ENCODE data around the gene RBMS2. TPM values are rescaled to one million over a fixed set of nuclear protein-coding genes. Genes with fewer than 3 reads are reported as not detected.

Gene RBMS2
- total and polyA plus RNA-seq, 9 donors = 14.4 to 56.9 (median 36.6) TPM

DNA sequence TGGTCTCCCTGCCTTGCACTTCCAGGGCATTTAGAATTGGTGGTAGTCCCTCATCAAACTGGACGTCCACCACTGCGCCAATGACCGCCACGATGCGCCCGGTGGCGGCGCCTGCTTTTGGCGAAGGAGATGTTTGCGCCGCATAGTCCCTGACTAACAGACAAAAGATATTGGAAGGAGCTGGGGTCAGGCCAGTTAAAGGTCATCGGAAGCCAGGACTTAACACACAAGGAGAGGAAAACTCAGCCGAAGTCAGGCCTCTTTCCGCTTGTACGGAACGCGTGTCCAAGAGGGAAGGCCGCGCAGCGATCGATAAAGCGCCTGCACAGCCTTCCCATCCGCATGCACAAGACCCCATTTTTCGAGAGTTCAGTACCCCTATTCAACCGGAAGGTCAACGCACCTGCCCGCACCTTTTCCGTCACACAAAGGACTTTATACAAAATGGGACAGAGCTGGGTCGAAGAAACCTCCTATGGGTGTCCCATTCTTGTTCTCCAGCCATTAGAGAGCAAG is 123.6 kb downstream of the RBMS2 start:
- H3K27me3 ChIP-seq = no peaks in the 10 kb centered on the region
- H3K9me3 ChIP-seq = no peaks in the 10 kb centered on the region
- H3K4me1 ChIP-seq (ENCODE audit: insufficient read depth) = peaks cover 4% of the 10 kb centered on the region
- peak overlapping the region; percentile 19 to 86 for H3K27ac ChIP-seq
- peak overlapping the region; percentile 97 for H3K4me3 ChIP-seq
- 0 to 1% (median 0%) methylated on average over 29 of the region's 29 CpGs for WGBS, 3 donors
- peak in 2 of 5 donors; percentile 47 to 54 for DNase-seq
- H3K36me3 ChIP-seq = no peaks in the 10 kb centered on the region
- intact Hi-C loops (cut with DNase I) = loop anchor here in 1 of 4 donors (2.0 kb wide), 1 partner anchor 80 kb away; the partner anchor contains the start of gene NACA
- TF ChIP-seq, protein P1, sequence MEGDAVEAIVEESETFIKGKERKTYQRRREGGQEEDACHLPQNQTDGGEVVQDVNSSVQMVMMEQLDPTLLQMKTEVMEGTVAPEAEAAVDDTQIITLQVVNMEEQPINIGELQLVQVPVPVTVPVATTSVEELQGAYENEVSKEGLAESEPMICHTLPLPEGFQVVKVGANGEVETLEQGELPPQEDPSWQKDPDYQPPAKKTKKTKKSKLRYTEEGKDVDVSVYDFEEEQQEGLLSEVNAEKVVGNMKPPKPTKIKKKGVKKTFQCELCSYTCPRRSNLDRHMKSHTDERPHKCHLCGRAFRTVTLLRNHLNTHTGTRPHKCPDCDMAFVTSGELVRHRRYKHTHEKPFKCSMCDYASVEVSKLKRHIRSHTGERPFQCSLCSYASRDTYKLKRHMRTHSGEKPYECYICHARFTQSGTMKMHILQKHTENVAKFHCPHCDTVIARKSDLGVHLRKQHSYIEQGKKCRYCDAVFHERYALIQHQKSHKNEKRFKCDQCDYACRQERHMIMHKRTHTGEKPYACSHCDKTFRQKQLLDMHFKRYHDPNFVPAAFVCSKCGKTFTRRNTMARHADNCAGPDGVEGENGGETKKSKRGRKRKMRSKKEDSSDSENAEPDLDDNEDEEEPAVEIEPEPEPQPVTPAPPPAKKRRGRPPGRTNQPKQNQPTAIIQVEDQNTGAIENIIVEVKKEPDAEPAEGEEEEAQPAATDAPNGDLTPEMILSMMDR (IDR thresholded peaks at IDR 0.05) = no peak
- TF ChIP-seq EP300 (IDR thresholded peaks at IDR 0.05) (no peak), POLR2A (IDR thresholded peaks at IDR 0.05) (no peak)

Small RNA genes within 50 kb of the gene (small RNA-seq; reads per million reads assigned to genes)
- gene RNU6-343P (not detected), gene SNORD59A (20,179 reads per million, percentile 100 among the genes with 10 or more reads in this experiment)

Other genes starting within 250 kb of the RBMS2 start
- 100 to 1,000 TPM in 5 of 7 donors, 10 to 100 TPM in 2; 49.6 to 155 (median 137) TPM for gene CS, start 221.5 kb upstream of the RBMS2 start, total RNA-seq
- gene CS, start 221.5 kb upstream of the RBMS2 start, polyA plus RNA-seq = 100 to 1,000 TPM in 1 of 2 donors, 10 to 100 TPM in 1; 48.9 to 237 TPM
- gene CNPY2, start 205.8 kb upstream of the RBMS2 start, total RNA-seq = 100 to 1,000 TPM in 2 of 7 donors, 10 to 100 TPM in 5; 58.9 to 112 (median 84.9) TPM
- gene CNPY2, start 205.8 kb upstream of the RBMS2 start, polyA plus RNA-seq = 100 to 1,000 TPM; 107 to 134 TPM
- gene PAN2, start 187.8 kb upstream of the RBMS2 start, total RNA-seq = 100 to 1,000 TPM in 1 of 7 donors, 10 to 100 TPM in 6; 41.0 to 103 (median 74.5) TPM
- gene PAN2, start 187.8 kb upstream of the RBMS2 start, polyA plus RNA-seq = 10 to 100 TPM; 44.2 to 67.2 TPM
- under 1 TPM in 2 of 7 donors, not detected in 5; 0.23 to 0.35 TPM for gene IL23A, start 182.9 kb upstream of the RBMS2 start, total RNA-seq
- under 1 TPM in 1 of 2 donors, not detected in 1; 0.16 TPM for gene IL23A, start 182.9 kb upstream of the RBMS2 start, polyA plus RNA-seq
- 100 to 1,000 TPM in 3 of 7 donors, 10 to 100 TPM in 4; 81.5 to 161 (median 90.2) TPM for gene STAT2, start 161.7 kb upstream of the RBMS2 start, total RNA-seq
- 100 to 1,000 TPM in 1 of 2 donors, 10 to 100 TPM in 1; 56.1 to 122 TPM for gene STAT2, start 161.7 kb upstream of the RBMS2 start, polyA plus RNA-seq
- gene APOF, start 159.0 kb upstream of the RBMS2 start, total RNA-seq = not detected
- not detected for gene APOF, start 159.0 kb upstream of the RBMS2 start, polyA plus RNA-seq
- gene TIMELESS, start 72.4 kb upstream of the RBMS2 start, total RNA-seq = 1 to 10 TPM; 2.1 to 4.5 (median 3.2) TPM
- 1 to 10 TPM; 2.9 to 6.4 TPM for gene TIMELESS, start 72.4 kb upstream of the RBMS2 start, polyA plus RNA-seq
- gene MIP, start 67.2 kb upstream of the RBMS2 start, total RNA-seq = under 1 TPM in 1 of 7 donors, not detected in 6; 0.23 TPM
- not detected for gene MIP, start 67.2 kb upstream of the RBMS2 start, polyA plus RNA-seq
- gene SPRYD4, start 53.2 kb upstream of the RBMS2 start, total RNA-seq = 1 to 10 TPM; 1.4 to 4.1 (median 3.2) TPM
- gene SPRYD4, start 53.2 kb upstream of the RBMS2 start, polyA plus RNA-seq = 1 to 10 TPM; 2.0 to 2.7 TPM
- gene GLS2, start 33.7 kb upstream of the RBMS2 start, total RNA-seq = 1 to 10 TPM; 1.2 to 4.4 (median 2.6) TPM
- gene GLS2, start 33.7 kb upstream of the RBMS2 start, polyA plus RNA-seq = under 1 TPM; 0.87 to 0.92 TPM
- 100 to 1,000 TPM in 2 of 7 donors, 10 to 100 TPM in 5; 49.4 to 105 (median 77.5) TPM for gene BAZ2A, start 108.5 kb downstream of the RBMS2 start, total RNA-seq
- gene BAZ2A, start 108.5 kb downstream of the RBMS2 start, polyA plus RNA-seq = 10 to 100 TPM; 38.3 to 93.6 TPM
- gene ATP5F1B, start 124.2 kb downstream of the RBMS2 start, total RNA-seq = 100 to 1,000 TPM; 201 to 334 (median 273) TPM
- gene ATP5F1B, start 124.2 kb downstream of the RBMS2 start, polyA plus RNA-seq = 100 to 1,000 TPM; 237 to 809 TPM
- gene PTGES3, start 166.5 kb downstream of the RBMS2 start, total RNA-seq = 100 to 1,000 TPM; 109 to 328 (median 212) TPM
- 100 to 1,000 TPM; 215 to 299 TPM for gene PTGES3, start 166.5 kb downstream of the RBMS2 start, polyA plus RNA-seq
- gene NACA, start 203.5 kb downstream of the RBMS2 start, total RNA-seq = 1,000 to 10,000 TPM; 1,240 to 2,316 (median 1,807) TPM
- 1,000 to 10,000 TPM; 2,768 to 3,183 TPM for gene NACA, start 203.5 kb downstream of the RBMS2 start, polyA plus RNA-seq
- gene PRIM1, start 230.5 kb downstream of the RBMS2 start, total RNA-seq = 10 to 100 TPM in 1 of 7 donors, 1 to 10 TPM in 6; 5.7 to 12.5 (median 7.7) TPM
- gene PRIM1, start 230.5 kb downstream of the RBMS2 start, polyA plus RNA-seq = 1 to 10 TPM; 7.8 to 9.7 TPM
- gene HSD17B6, start 241.5 kb downstream of the RBMS2 start, total RNA-seq = 10 to 100 TPM in 2 of 7 donors, 1 to 10 TPM in 4, under 1 TPM in 1; 0.90 to 13.4 (median 3.1) TPM
- gene HSD17B6, start 241.5 kb downstream of the RBMS2 start, polyA plus RNA-seq = 10 to 100 TPM in 1 of 2 donors, 1 to 10 TPM in 1; 6.7 to 39.4 TPM